Measurements from ENCODE around the gene KCND3. TPM values are rescaled to one million over a fixed set of nuclear protein-coding genes. Genes with fewer than 3 reads are reported as not detected.

Gene KCND3
- total and polyA plus RNA-seq, 4 donors: 1.0 to 27.1 (median 6.1) TPM

GRCh38 chr1:111967067-111967690 is 22.3 kb downstream of the KCND3 start:
- H3K36me3 ChIP-seq (ENCODE audit: control insufficient read depth in 4 of 4, insufficient read depth in 3 of 4, low read depth in 1 of 4, low read length in 3 of 4): no peaks in the 10 kb centered on the region
- no peak overlapping the region for H3K27ac ChIP-seq (ENCODE audit: low read depth in 1 of 2, low read length in 2 of 2)
- H3K4me1 ChIP-seq (ENCODE audit: control insufficient read depth in 4 of 4, insufficient read depth in 4 of 4, low read length in 3 of 4): peaks cover 0 to 3% (median 0%) of the 10 kb centered on the region in 4 donors
- H3K4me3 ChIP-seq (ENCODE audit: low read depth in 1 of 3, low read length in 3 of 3): no peak overlapping the region
- no peaks in the 10 kb centered on the region for H3K27me3 ChIP-seq (ENCODE audit: control insufficient read depth in 4 of 4, insufficient read depth in 4 of 4, low read length in 3 of 4)
- TF ChIP-seq TAF1 (conservative IDR thresholded peaks at IDR 0.05) (no peak), HNF4G (IDR thresholded peaks at IDR 0.05) (no peak), CTCF (IDR thresholded peaks at IDR 0.05; ENCODE audit: low read depth, low read length, missing input control) (no peak), EGR1 (IDR thresholded peaks at IDR 0.05; ENCODE audit: low read depth in 2 of 2) (no peak), ZBTB33 (IDR thresholded peaks at IDR 0.05) (no peak), FOXA1 (IDR thresholded peaks at IDR 0.05) (no peak), GABPA (IDR thresholded peaks at IDR 0.05 in 1 of 2, conservative IDR thresholded peaks at IDR 0.05 in 1 of 2) (no peak)
- no peak for DNase-seq (ENCODE audit: low spot score)
- WGBS: 79% methylated on average over 13 of the region's 13 CpGs
- H3K9me3 ChIP-seq (ENCODE audit: control insufficient read depth in 4 of 4, low read length in 3 of 4): no peaks in the 10 kb centered on the region
- no peak overlapping the region for H3K9ac ChIP-seq (ENCODE audit: low read depth in 1 of 2, low read length in 2 of 2)

GRCh38 chr1:111965781-111966443 is 23.6 kb downstream of the KCND3 start:
- H3K36me3 ChIP-seq (ENCODE audit: control insufficient read depth in 4 of 4, insufficient read depth in 3 of 4, low read depth in 1 of 4, low read length in 3 of 4): no peaks in the 10 kb centered on the region
- H3K4me3 ChIP-seq (ENCODE audit: low read depth in 1 of 3, low read length in 3 of 3): no peak overlapping the region
- H3K4me1 ChIP-seq (ENCODE audit: control insufficient read depth in 4 of 4, insufficient read depth in 4 of 4, low read length in 3 of 4): no peaks in the 10 kb centered on the region
- no peak overlapping the region for H3K27ac ChIP-seq (ENCODE audit: low read depth in 1 of 2, low read length in 2 of 2)
- 89% methylated on average over 5 of the region's 5 CpGs for WGBS
- H3K9ac ChIP-seq (ENCODE audit: low read depth in 1 of 2, low read length in 2 of 2): no peak overlapping the region
- H3K27me3 ChIP-seq (ENCODE audit: control insufficient read depth in 4 of 4, insufficient read depth in 4 of 4, low read length in 3 of 4): no peaks in the 10 kb centered on the region
- no peak for TF ChIP-seq CTCF (IDR thresholded peaks at IDR 0.05; ENCODE audit: low read depth, low read length, missing input control)
- TF ChIP-seq SP1 (IDR thresholded peaks at IDR 0.05): no peak
- no peak for TF ChIP-seq TAF1 (conservative IDR thresholded peaks at IDR 0.05)
- no peak for TF ChIP-seq MAX (IDR thresholded peaks at IDR 0.05)
- no peak for TF ChIP-seq EGR1 (IDR thresholded peaks at IDR 0.05; ENCODE audit: low read depth in 2 of 2)
- no peak for TF ChIP-seq RAD21 (IDR thresholded peaks at IDR 0.05)
- TF ChIP-seq YY1 (IDR thresholded peaks at IDR 0.05): no peak
- no peak for TF ChIP-seq GABPA (IDR thresholded peaks at IDR 0.05 in 1 of 2, conservative IDR thresholded peaks at IDR 0.05 in 1 of 2)
- TF ChIP-seq FOXA2 (IDR thresholded peaks at IDR 0.05): no peak
- no peak for TF ChIP-seq REST (IDR thresholded peaks at IDR 0.05)
- TF ChIP-seq ATF3 (IDR thresholded peaks at IDR 0.05): no peak
- no peak for TF ChIP-seq NR2F2 (IDR thresholded peaks at IDR 0.05)
- TF ChIP-seq ZBTB33 (IDR thresholded peaks at IDR 0.05): no peak
- TF ChIP-seq HNF4A (conservative IDR thresholded peaks at IDR 0.05): no peak
- no peak for TF ChIP-seq FOXA1 (IDR thresholded peaks at IDR 0.05)
- TF ChIP-seq HNF4G (IDR thresholded peaks at IDR 0.05): no peak
- no peak for TF ChIP-seq JUND (IDR thresholded peaks at IDR 0.05)
- no peak for TF ChIP-seq RXRA (IDR thresholded peaks at IDR 0.05)
- DNase-seq (ENCODE audit: low spot score): no peak
- no peaks in the 10 kb centered on the region for H3K9me3 ChIP-seq (ENCODE audit: control insufficient read depth in 4 of 4, low read length in 3 of 4)
